H1 (cell line): ENCODE measurements around the gene IL13. TPM values are rescaled to one million over a fixed set of nuclear protein-coding genes. Genes with fewer than 3 reads are reported as not detected.

ENCODE experiments used
- CTBP2 ChIP-seq: IDR thresholded peaks from 2 replicates; pipeline ENCODE4 v1.7.0; 2011; ENCODE audit warnings: borderline replicate concordance, mild to moderate bottlenecking, moderate library complexity, mixed read lengths, low read length; ENCODE audit not compliant: insufficient read depth, insufficient read length
- PHF8 ChIP-seq: fragments of 200-600 bp; sonication (generic); conservative IDR thresholded peaks from 2 replicates; pipeline ENCODE4 v1.7.1; 2012; ENCODE audit warnings: low read depth, mild to moderate bottlenecking, inconsistent platforms, low read length, moderate library complexity
- polyA plus RNA-seq, 7 experiments: library from polyadenylated mRNA; depleted of rRNA in 3 of 7; stranded (reverse) in 5 of 7; unstranded in 2 of 7; fragments of >200 nt in 5 of 7; fragments of 200-250 nt in 2 of 7; gene quantifications; 1 replicate in 5 of 7; 2 replicates in 1 of 7; 4 replicates in 1 of 7; pipeline versions ENCODE4 v1.2.1 to v1.2.3, GENCODE V29; 2011 to 2013; ENCODE audit warnings: missing spikeins in 2 of 7, mixed read lengths in 2 of 7
- total RNA-seq: library from RNA; stranded (reverse); fragmentation: NEBNext Ultra II Directional; extraction: Animal tissue kit (Norgen Biotek cat#: 25700); gene quantifications from 2 replicates; pipeline ENCODE4 v1.2.1, GENCODE V29; 2021

The IL13 gene
- total and polyA plus RNA-seq, 2 of the 8 experiments (the other 6 are each of a cell fraction or from before 2014, with no cell fraction given) = not detected

- no peak for TF ChIP-seq CTBP2
- TF ChIP-seq PHF8 = no peak
- TF ChIP-seq, all 59 proteins: peak for 0
These were observed 26.5 kb downstream of the IL13 start (continued) for GRCh38 chr5:132684491-132684890.
